RWPE2 (cell line): Measurements from ENCODE around the gene PRR15.

ENCODE experiments used
- ATAC-seq: fragments of 200-7000 bp; cut with Tn5 transposase; 3 replicates; pipeline ENCODE4 v1.9.1; 2021; ENCODE audit warnings: low read depth
- DNase-seq: peaks from one replicate; pipeline ENCODE4 v3.0.0-alpha.2; 2020; ENCODE audit warnings: low spot score
- H3K27ac ChIP-seq: fragments of 450-650 bp; 2 replicates; pipeline ENCODE4 v1.5.1; 2017; ENCODE audit warnings: mild to moderate bottlenecking; ENCODE audit not compliant: poor library complexity, severe bottlenecking
- H3K27me3 ChIP-seq: fragments of 250-450 bp; sonication (Bioruptor Pico); 2 replicates; pipeline ENCODE4 v1.5.1; 2021; ENCODE audit warnings: mild to moderate bottlenecking, moderate library complexity; ENCODE audit not compliant: insufficient read depth, poor library complexity, severe bottlenecking
- H3K36me3 ChIP-seq: fragments of 250-450 bp; sonication (Bioruptor Pico); 2 replicates; pipeline ENCODE4 v1.5.1; 2020; ENCODE audit warnings: low read depth, mild to moderate bottlenecking, moderate library complexity
- H3K4me1 ChIP-seq: fragments of 250-450 bp; sonication (Bioruptor Pico); 2 replicates; pipeline ENCODE4 v1.5.1; 2021; ENCODE audit warnings: mild to moderate bottlenecking, moderate library complexity; ENCODE audit not compliant: insufficient read depth, poor library complexity, severe bottlenecking
- H3K4me3 ChIP-seq: fragments of 250-450 bp; sonication (Bioruptor Pico); 2 replicates; pipeline ENCODE4 v1.5.1; 2021; ENCODE audit warnings: mild to moderate bottlenecking, moderate library complexity; ENCODE audit not compliant: severe bottlenecking
- H3K9me3 ChIP-seq: fragments of 250-450 bp; sonication (Bioruptor Pico); 2 replicates; pipeline ENCODE4 v1.5.1; 2021; ENCODE audit warnings: mild to moderate bottlenecking, moderate library complexity; ENCODE audit not compliant: severe bottlenecking
- TF ChIP-seq, protein P1 (sequence below): fragments of 450-650 bp; IDR thresholded peaks from one replicate; pipeline ENCODE4 v1.5.1; 2017; ENCODE audit warnings: mild to moderate bottlenecking, moderate library complexity; ENCODE audit not compliant: poor library complexity, severe bottlenecking

The PRR15 gene

GRCh38 chr7:29561271-29561670 is 2.4 kb upstream of the PRR15 start:
- Histone ChIP-seq H3K36me3 (no peaks in the 10 kb centered on the region), H3K4me1 (no peaks in the 10 kb centered on the region), H3K9me3 (no peaks in the 10 kb centered on the region), H3K27ac (no peak overlapping the region), H3K27me3 (no peaks in the 10 kb centered on the region), H3K4me3 (no peak overlapping the region)
- TF ChIP-seq, protein P1, sequence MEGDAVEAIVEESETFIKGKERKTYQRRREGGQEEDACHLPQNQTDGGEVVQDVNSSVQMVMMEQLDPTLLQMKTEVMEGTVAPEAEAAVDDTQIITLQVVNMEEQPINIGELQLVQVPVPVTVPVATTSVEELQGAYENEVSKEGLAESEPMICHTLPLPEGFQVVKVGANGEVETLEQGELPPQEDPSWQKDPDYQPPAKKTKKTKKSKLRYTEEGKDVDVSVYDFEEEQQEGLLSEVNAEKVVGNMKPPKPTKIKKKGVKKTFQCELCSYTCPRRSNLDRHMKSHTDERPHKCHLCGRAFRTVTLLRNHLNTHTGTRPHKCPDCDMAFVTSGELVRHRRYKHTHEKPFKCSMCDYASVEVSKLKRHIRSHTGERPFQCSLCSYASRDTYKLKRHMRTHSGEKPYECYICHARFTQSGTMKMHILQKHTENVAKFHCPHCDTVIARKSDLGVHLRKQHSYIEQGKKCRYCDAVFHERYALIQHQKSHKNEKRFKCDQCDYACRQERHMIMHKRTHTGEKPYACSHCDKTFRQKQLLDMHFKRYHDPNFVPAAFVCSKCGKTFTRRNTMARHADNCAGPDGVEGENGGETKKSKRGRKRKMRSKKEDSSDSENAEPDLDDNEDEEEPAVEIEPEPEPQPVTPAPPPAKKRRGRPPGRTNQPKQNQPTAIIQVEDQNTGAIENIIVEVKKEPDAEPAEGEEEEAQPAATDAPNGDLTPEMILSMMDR: no peak
- ATAC-seq (no peak), DNase-seq (no peak)

DNA sequence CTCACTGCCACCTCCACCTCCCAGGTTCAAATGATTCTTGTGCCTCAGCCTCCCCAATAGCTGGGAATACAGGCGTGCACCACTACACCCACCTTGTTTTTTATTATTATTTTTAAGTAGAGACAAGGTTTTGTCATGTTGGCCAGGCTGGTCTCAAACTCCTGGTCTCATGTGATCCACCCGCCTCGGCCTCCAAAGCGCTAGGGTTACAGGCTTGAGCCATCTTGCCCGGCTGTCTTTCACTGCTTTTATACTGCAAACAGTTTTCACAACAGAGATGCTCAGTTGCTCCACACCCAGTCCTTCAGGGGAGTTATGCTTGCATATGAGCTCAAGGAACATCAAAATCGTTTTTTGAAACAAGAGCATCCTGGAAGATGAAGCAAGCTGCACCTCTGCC is 1.3 kb upstream of the PRR15 start:
- Histone ChIP-seq H3K4me1 (no peaks in the 10 kb centered on the region), H3K27ac (no peak overlapping the region), H3K9me3 (no peaks in the 10 kb centered on the region), H3K36me3 (no peaks in the 10 kb centered on the region), H3K4me3 (peak overlapping the region; percentile 51), H3K27me3 (no peaks in the 10 kb centered on the region)
- TF ChIP-seq, protein P1: no peak
- ATAC-seq (no peak), DNase-seq (no peak)

GRCh38 chr7:29564496-29565223 is 1.0 kb downstream of the PRR15 start:
- no peaks in the 10 kb centered on the region for H3K27me3 ChIP-seq
- H3K4me3 ChIP-seq: peak overlapping the region; percentile 51
- H3K9me3 ChIP-seq: no peaks in the 10 kb centered on the region
- H3K36me3 ChIP-seq: no peaks in the 10 kb centered on the region
- ATAC-seq: peak; percentile 61
- peak overlapping the region; percentile 77 for H3K27ac ChIP-seq
- DNase-seq: peak; percentile 72
- TF ChIP-seq, protein P1: no peak
- peaks cover 6% of the 10 kb centered on the region for H3K4me1 ChIP-seq

DNA sequence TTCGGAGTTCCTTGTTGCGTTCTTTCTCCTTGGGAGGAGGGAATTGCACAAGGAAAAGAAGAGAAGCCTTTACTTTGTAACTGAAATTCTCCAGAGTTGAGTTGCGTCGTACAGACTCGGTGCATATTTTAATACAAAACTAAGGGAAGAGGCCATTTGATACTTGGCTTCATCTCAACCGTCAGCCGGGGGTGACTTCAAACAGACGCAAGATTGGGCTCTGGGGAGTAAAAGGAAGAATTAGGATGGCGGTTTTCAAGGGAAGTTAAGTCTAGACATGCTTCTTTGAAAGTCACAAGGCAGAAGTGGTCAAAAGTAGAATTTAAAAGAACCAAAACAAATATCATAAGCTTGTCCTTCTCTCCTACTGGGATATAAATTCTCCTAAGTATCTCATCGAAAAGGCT is 1.6 kb downstream of the PRR15 start:
- Histone ChIP-seq H3K27ac (peak overlapping the region; percentile 77), H3K27me3 (no peaks in the 10 kb centered on the region), H3K36me3 (no peaks in the 10 kb centered on the region), H3K4me1 (peaks cover 9% of the 10 kb centered on the region), H3K9me3 (no peaks in the 10 kb centered on the region), H3K4me3 (peak overlapping the region; percentile 51)
- DNase-seq: no peak
- ATAC-seq: no peak
- TF ChIP-seq, protein P1: no peak

DNA sequence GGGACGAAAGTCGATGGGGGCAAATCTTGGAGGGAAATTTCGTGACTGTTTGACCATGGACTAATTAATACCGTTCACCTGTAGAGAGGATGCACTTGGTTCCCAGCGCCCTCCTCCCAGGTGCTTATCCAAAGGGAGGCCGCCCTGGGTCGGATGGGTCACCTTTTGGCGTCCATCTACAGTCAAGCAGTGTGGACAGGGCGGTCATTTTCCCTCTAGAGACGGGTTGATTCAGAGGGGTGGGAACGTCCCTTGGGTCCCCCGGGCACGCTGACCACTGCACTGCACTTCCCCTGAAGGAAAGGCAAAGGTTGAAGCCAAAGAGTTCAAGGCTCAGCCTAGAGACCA is 2.0 kb downstream of the PRR15 start:
- DNase-seq (no peak), ATAC-seq (no peak)
- H3K36me3 ChIP-seq: no peaks in the 10 kb centered on the region
- H3K27me3 ChIP-seq: no peaks in the 10 kb centered on the region
- H3K9me3 ChIP-seq: no peaks in the 10 kb centered on the region
- TF ChIP-seq, protein P1: no peak
- H3K27ac ChIP-seq: peak overlapping the region; percentile 77
- H3K4me1 ChIP-seq: peaks cover 9% of the 10 kb centered on the region
- H3K4me3 ChIP-seq: no peak overlapping the region
